CD8-positive, alpha-beta memory T cell (primary cell): ENCODE measurements around the gene NAXE. TPM values are rescaled to one million over a fixed set of nuclear protein-coding genes. Genes with fewer than 3 reads are reported as not detected.

Source experiments
- CTCF ChIA-PET: fragments of 350-600 bp; sonication (Branson Sonifier 250); formaldehyde crosslinking; loops from one replicate; lab custom pipeline; 2021; ENCODE audit warnings: antibody characterized with exemption; lab: Charles Lee
- POLR2A ChIA-PET: fragments of 350-600 bp; sonication (Branson Sonifier 250); formaldehyde crosslinking; loops from one replicate; lab custom pipeline; 2021; ENCODE audit warnings: antibody characterized with exemption; lab: Charles Lee
- DNase-seq, 5 donors: peaks; one replicate each; pipeline versions ENCODE4 v3.0.0 to v3.0.0-alpha.2; 2020 to 2022; ENCODE audit warnings: mixed read lengths in 1 of 5
- H3K27ac ChIP-seq: one replicate; pipeline ENCODE4 v1.7.0; 2013; ENCODE audit warnings: low read depth, mild to moderate bottlenecking, low read length, moderate library complexity
- H3K27me3 ChIP-seq: 2 replicates; pipeline ENCODE4 v1.7.0; 2013; ENCODE audit warnings: low read length, mild to moderate bottlenecking; ENCODE audit not compliant: insufficient read depth, poor library complexity, severe bottlenecking
- H3K36me3 ChIP-seq: 2 replicates; pipeline ENCODE4 v1.7.0; 2013; ENCODE audit warnings: mild to moderate bottlenecking, low read length, moderate library complexity; ENCODE audit not compliant: insufficient read depth
- H3K4me1 ChIP-seq: 2 replicates; pipeline ENCODE4 v1.7.0; 2013; ENCODE audit warnings: mild to moderate bottlenecking, low read length, moderate library complexity; ENCODE audit not compliant: insufficient read depth
- H3K4me3 ChIP-seq: 2 replicates; pipeline ENCODE4 v1.7.0; 2013; ENCODE audit warnings: mild to moderate bottlenecking, low read length
- H3K9me3 ChIP-seq: 2 replicates; pipeline ENCODE4 v1.7.0; 2013; ENCODE audit warnings: mild to moderate bottlenecking, low read length
- H3K27ac Mint-ChIP-seq, 8 donors: one replicate each; pipeline ENCODE4 v1.8.0; 2020 to 2021; ENCODE audit warnings: mixed read lengths in 8 of 8, mild to moderate bottlenecking in 6 of 8, inconsistent platforms in 3 of 8, moderate library complexity in 3 of 8
- H3K27me3 Mint-ChIP-seq, 2 donors: one replicate each; pipeline ENCODE4 v1.8.0; 2020 to 2021; ENCODE audit warnings: mixed read lengths in 2 of 2, mild to moderate bottlenecking in 1 of 2, moderate library complexity in 1 of 2
- H3K36me3 Mint-ChIP-seq, 3 donors: one replicate each; pipeline ENCODE4 v1.8.0; 2020 to 2021; ENCODE audit warnings: mixed read lengths in 3 of 3, inconsistent platforms in 1 of 3, mild to moderate bottlenecking in 1 of 3
- H3K4me1 Mint-ChIP-seq, 3 donors: one replicate each; pipeline ENCODE4 v1.8.0; 2020 to 2021; ENCODE audit warnings: mixed read lengths in 3 of 3, inconsistent platforms in 1 of 3, mild to moderate bottlenecking in 1 of 3
- H3K4me3 Mint-ChIP-seq, 7 donors: one replicate each; pipeline ENCODE4 v1.8.0; 2020 to 2021; ENCODE audit warnings: mixed read lengths in 7 of 7, mild to moderate bottlenecking in 6 of 7, moderate library complexity in 4 of 7, inconsistent platforms in 2 of 7
- H3K9me3 Mint-ChIP-seq, 5 donors: one replicate each; pipeline ENCODE4 v1.8.0; 2020 to 2022; ENCODE audit warnings: mixed read lengths in 5 of 5, mild to moderate bottlenecking in 3 of 5, moderate library complexity in 2 of 5, inconsistent platforms in 1 of 5
- polyA plus RNA-seq: library from polyadenylated mRNA; unstranded; fragments of 300-500 nt; fragmentation: Illumina TruSeq; gene quantifications from one replicate; pipeline ENCODE4 v1.2.3, GENCODE V29; 2021
- total RNA-seq, 2 experiments: library from RNA; stranded (reverse); gene quantifications; one replicate each; pipeline ENCODE4 v1.2.3, GENCODE V29; 2021

Gene NAXE
- total and polyA plus RNA-seq, 3 experiments from 2014 or later: 63.0 to 113 (median 69.1) TPM

GRCh38 chr1:156571919-156572662 is 19.5 kb upstream of the NAXE start, which contains the start of gene IQGAP3:
Gene IQGAP3, minus strand, starts transcription at chr1:156572565. Its CDS starts 36 bp downstream, at chr1:156572529.
- Histone ChIP-seq H3K9me3 (no peaks in the 10 kb centered on the region), H3K27me3 (peaks cover 13% of the 10 kb centered on the region), H3K4me3 (peak within 1 kb of the TSS; percentile 26), H3K27ac (peak within 1 kb of the TSS; percentile 55), H3K36me3 (no peaks in the 10 kb centered on the region), H3K4me1 (peaks cover 6% of the 10 kb centered on the region)
- peak within 1 kb of the TSS in 6 of 7 donors; percentile 61 to 88 (median 74) for H3K4me3 Mint-ChIP-seq
- CTCF ChIA-PET: interaction anchor here (1.1 to 1.7 kb wide), 4 partner anchors 10 to 187 kb away, joined by 3 to 5 read pairs (median 4); no protein-coding TSS in a partner anchor
- no peaks in the 10 kb centered on the region for H3K36me3 Mint-ChIP-seq
- H3K4me1 Mint-ChIP-seq: peaks cover 8 to 15% (median 13%) of the 10 kb centered on the region in 3 donors
- peak within 1 kb of the TSS in 5 of 8 donors; percentile 26 to 59 (median 37) for H3K27ac Mint-ChIP-seq
- POLR2A ChIA-PET: no interaction called here
- peak; percentile 47 to 81 (median 62) for DNase-seq
- no peaks in the 10 kb centered on the region for H3K9me3 Mint-ChIP-seq
- H3K27me3 Mint-ChIP-seq: peaks cover 17 to 42% of the 10 kb centered on the region in 2 donors

- DNase-seq: no peak
- peak overlapping the region in 2 of 8 donors; percentile 26 to 59 for H3K27ac Mint-ChIP-seq
These were observed 18.9 kb upstream of the NAXE start for GRCh38 chr1:156572663-156573018.

GRCh38 chr1:156574039-156574633 is 17.4 kb upstream of the NAXE start:
- no peaks in the 10 kb centered on the region for H3K9me3 ChIP-seq
- Mint-ChIP-seq H3K36me3 (no peaks in the 10 kb centered on the region), H3K4me1 (peaks cover 8 to 15% (median 13%) of the 10 kb centered on the region in 3 donors), H3K27ac (peak overlapping the region in 1 of 8 donors; percentile 14), H3K9me3 (no peaks in the 10 kb centered on the region), H3K27me3 (peaks cover 18 to 42% of the 10 kb centered on the region in 2 donors), H3K4me3 (no peak overlapping the region)
- H3K27me3 ChIP-seq: peaks cover 13% of the 10 kb centered on the region
- no peak overlapping the region for H3K4me3 ChIP-seq
- POLR2A ChIA-PET: no interaction called here
- H3K36me3 ChIP-seq: no peaks in the 10 kb centered on the region
- DNase-seq: no peak
- CTCF ChIA-PET: interaction anchor here (1.3 kb wide), 1 partner anchor 35 kb away, joined by 3 read pairs; no protein-coding TSS in a partner anchor
- no peak overlapping the region for H3K27ac ChIP-seq
- peaks cover 6% of the 10 kb centered on the region for H3K4me1 ChIP-seq

More at GRCh38 chr1:156572663-156573018, 18.9 kb upstream of the NAXE start:
- peaks cover 13% of the 10 kb centered on the region for H3K27me3 ChIP-seq
- Mint-ChIP-seq H3K27me3 (peaks cover 17 to 42% of the 10 kb centered on the region in 2 donors), H3K36me3 (no peaks in the 10 kb centered on the region), H3K4me1 (peaks cover 8 to 15% (median 13%) of the 10 kb centered on the region in 3 donors), H3K9me3 (no peaks in the 10 kb centered on the region), H3K4me3 (peak overlapping the region in 6 of 7 donors; percentile 61 to 88 (median 74))
- H3K4me1 ChIP-seq: peaks cover 6% of the 10 kb centered on the region
- ChIA-PET CTCF (interaction anchor here (1.0 to 1.6 kb wide), 2 partner anchors 36 to 92 kb away, joined by 3 to 5 read pairs; no protein-coding TSS in a partner anchor), POLR2A (no interaction called here)
- no peak overlapping the region for H3K27ac ChIP-seq
- no peaks in the 10 kb centered on the region for H3K9me3 ChIP-seq
- H3K4me3 ChIP-seq: no peak overlapping the region
- no peaks in the 10 kb centered on the region for H3K36me3 ChIP-seq

- no peaks in the 10 kb centered on the region for H3K36me3 ChIP-seq
- Mint-ChIP-seq H3K4me3 (no peak overlapping the region), H3K27me3 (peaks cover 5 to 22% of the 10 kb centered on the region in 2 donors), H3K9me3 (no peaks in the 10 kb centered on the region), H3K4me1 (peaks cover 13 to 22% (median 17%) of the 10 kb centered on the region in 3 donors), H3K27ac (no peak overlapping the region), H3K36me3 (peaks cover 0 to 2% (median 1%) of the 10 kb centered on the region in 3 donors)
- no peak overlapping the region for H3K27ac ChIP-seq
- no peaks in the 10 kb centered on the region for H3K9me3 ChIP-seq
- CTCF ChIA-PET: interaction anchor here (1.5 to 1.7 kb wide), 2 partner anchors 17 to 31 kb away, joined by 3 to 6 read pairs; no protein-coding TSS in a partner anchor
- H3K4me1 ChIP-seq: peaks cover 13% of the 10 kb centered on the region
- H3K27me3 ChIP-seq: peaks cover 2% of the 10 kb centered on the region
- no peak for DNase-seq
- no peak overlapping the region for H3K4me3 ChIP-seq
- POLR2A ChIA-PET: no interaction called here
These were observed 14.0 kb upstream of the NAXE start for GRCh38 chr1:156577550-156577949.

GRCh38 chr1:156578055-156578454 is 13.5 kb upstream of the NAXE start:
- Mint-ChIP-seq H3K27me3 (peaks cover 6 to 17% of the 10 kb centered on the region in 2 donors), H3K9me3 (no peaks in the 10 kb centered on the region), H3K4me1 (peaks cover 16 to 20% (median 20%) of the 10 kb centered on the region in 3 donors), H3K36me3 (peaks cover 0 to 2% (median 1%) of the 10 kb centered on the region in 3 donors), H3K4me3 (no peak overlapping the region), H3K27ac (no peak overlapping the region)
- POLR2A ChIA-PET: no interaction called here
- Histone ChIP-seq H3K36me3 (no peaks in the 10 kb centered on the region), H3K27ac (no peak overlapping the region), H3K4me3 (no peak overlapping the region), H3K27me3 (no peaks in the 10 kb centered on the region), H3K9me3 (no peaks in the 10 kb centered on the region), H3K4me1 (peaks cover 18% of the 10 kb centered on the region)
- no peak for DNase-seq
- CTCF ChIA-PET: interaction anchor here (1.5 to 1.7 kb wide), 2 partner anchors 16 to 30 kb away, joined by 3 to 6 read pairs; no protein-coding TSS in a partner anchor

- Mint-ChIP-seq H3K36me3 (peaks cover 0 to 4% (median 1%) of the 10 kb centered on the region in 3 donors), H3K9me3 (no peaks in the 10 kb centered on the region)
- POLR2A ChIA-PET: interaction anchor here (0.7 kb wide), 1 partner anchor 74 kb away, joined by 4 read pairs; no protein-coding TSS in a partner anchor
These were observed 12.1 kb upstream of the NAXE start, which contains the start of gene TTC24 for GRCh38 chr1:156579472-156579871. Gene TTC24, plus strand, starts transcription at chr1:156579723. Its CDS starts 1,642 bp downstream, at chr1:156581365.

GRCh38 chr1:156581661-156582387 is 9.8 kb upstream of the NAXE start:
- H3K9me3 Mint-ChIP-seq: no peaks in the 10 kb centered on the region
- peaks cover 27 to 38% (median 33%) of the 10 kb centered on the region in 3 donors for H3K4me1 Mint-ChIP-seq
- Histone ChIP-seq H3K27ac (peak overlapping the region; percentile 38), H3K27me3 (no peaks in the 10 kb centered on the region), H3K4me3 (peak overlapping the region; percentile 55), H3K36me3 (no peaks in the 10 kb centered on the region), H3K4me1 (peaks cover 30% of the 10 kb centered on the region), H3K9me3 (no peaks in the 10 kb centered on the region)
- POLR2A ChIA-PET: interaction anchor here (0.7 to 1.9 kb wide), 6 partner anchors 10 to 125 kb away, joined by 3 to 15 read pairs (median 5); partner anchors contain the start of genes MEF2D and NAXE
- peaks cover 0 to 17% (median 1%) of the 10 kb centered on the region in 3 donors for H3K36me3 Mint-ChIP-seq
- H3K4me3 Mint-ChIP-seq: peak overlapping the region; percentile 90 to 97 (median 94)
- CTCF ChIA-PET: interaction anchor here (0.8 to 3.4 kb wide), 19 partner anchors 9 to 196 kb away, joined by 3 to 23 read pairs (median 4); partner anchors contain the start of genes MEF2D and NAXE
- DNase-seq: peak in 4 of 5 donors; percentile 15 to 70 (median 58)
- peaks cover 0 to 3% of the 10 kb centered on the region in 2 donors for H3K27me3 Mint-ChIP-seq
- peak overlapping the region; percentile 90 to 98 (median 97) for H3K27ac Mint-ChIP-seq

More at GRCh38 chr1:156579472-156579871, 12.1 kb upstream of the NAXE start, which contains the start of gene TTC24:
- CTCF ChIA-PET: interaction anchor here (0.9 to 3.4 kb wide), 4 partner anchors 8 to 193 kb away, joined by 3 to 23 read pairs (median 6); no protein-coding TSS in a partner anchor
- Histone ChIP-seq H3K36me3 (no peaks in the 10 kb centered on the region), H3K4me3 (no peak within 1 kb of the TSS), H3K4me1 (peaks cover 30% of the 10 kb centered on the region), H3K9me3 (no peaks in the 10 kb centered on the region), H3K27ac (no peak within 1 kb of the TSS), H3K27me3 (no peaks in the 10 kb centered on the region)
- Mint-ChIP-seq H3K4me3 (peak within 1 kb of the TSS in 1 of 7 donors; percentile 9), H3K4me1 (peaks cover 24 to 33% (median 33%) of the 10 kb centered on the region in 3 donors), H3K27me3 (peaks cover 3 to 5% of the 10 kb centered on the region in 2 donors), H3K27ac (peak within 1 kb of the TSS in 2 of 8 donors; percentile 83 to 97)
- DNase-seq: no peak
